ENCODE results near the gene ATP12A. TPM values are rescaled to one million over a fixed set of nuclear protein-coding genes. Genes with fewer than 3 reads are reported as not detected.

The ATP12A gene
- total RNA-seq (2022; extraction: Qiagen RNA extraction; ENCODE audit: low read depth) = 0.06 TPM in 1 of 5 replicates, not detected in the others

GRCh38 chr13:24680258-24680920 lies at the start of gene ATP12A:
Gene ATP12A, plus strand, starts transcription at chr13:24680408. Its CDS starts 336 bp downstream, at chr13:24680744.

Other genes with a start within 250 kb of the ATP12A start
- 31.5 to 40.7 TPM (median 38.9 TPM) in 5 replicates for gene PARP4, start 167.6 kb upstream of the ATP12A start, total RNA-seq (2022; extraction: Qiagen RNA extraction; ENCODE audit: low read depth)
- gene RNF17, start 83.8 kb downstream of the ATP12A start, total RNA-seq (2022; extraction: Qiagen RNA extraction; ENCODE audit: low read depth) = not detected in 5 replicates

Data from A549 treated with RU486 at 1 μM for 4 hours (cell line).